Cardiac fibroblast (primary cell): Measurements from ENCODE around the gene CDH11.

Experiments
- DNase-seq, 2 donors: peaks; one replicate each; pipeline versions ENCODE4 v3.0.0 to v3.0.0-alpha.2; 2010; ENCODE audit warnings: low read depth in 2 of 2
- H3K4me3 ChIP-seq, 2 donors: replicated peaks in 1 of 2; 1 replicate in 1 of 2; 2 replicates in 1 of 2; pipeline ENCODE4 v1.5.1; 2011; ENCODE audit warnings: low read depth in 2 of 2, low read length in 2 of 2, mild to moderate bottlenecking in 2 of 2, moderate library complexity in 1 of 2
- CTCF ChIP-seq: IDR thresholded peaks from one replicate; pipeline ENCODE4 v1.5.1; 2011; ENCODE audit warnings: low read depth, mild to moderate bottlenecking, low read length, inconsistent platforms

CDH11 gene

GRCh38 chr16:64971171-64971570, 150.7 kb downstream of the CDH11 start:
- no peak for DNase-seq
- no peak for TF ChIP-seq CTCF
- H3K4me3 ChIP-seq, result no peak overlapping the region

GRCh38 chr16:64969221-64969620, 152.6 kb downstream of the CDH11 start:
- H3K4me3 ChIP-seq, result no peak overlapping the region
- TF ChIP-seq CTCF, result no peak
- DNase-seq, result peak; percentile 39 to 63

GRCh38 chr16:64968539-64968938, 153.3 kb downstream of the CDH11 start:
- TF ChIP-seq CTCF, result no peak
- H3K4me3 ChIP-seq, result no peak overlapping the region
- no peak for DNase-seq

- no peak for TF ChIP-seq CTCF
- DNase-seq, result peak; percentile 60 to 90
- no peak overlapping the region for H3K4me3 ChIP-seq
Measured at GRCh38 chr16:64964126-64964540, 157.7 kb downstream of the CDH11 start.

GRCh38 chr16:64962786-64963185, 159.1 kb downstream of the CDH11 start:
- no peak for TF ChIP-seq CTCF
- peak; percentile 29 to 51 for DNase-seq
- no peak overlapping the region for H3K4me3 ChIP-seq

- no peak for DNase-seq
- H3K4me3 ChIP-seq, result no peak overlapping the region
- no peak for TF ChIP-seq CTCF
Measured at GRCh38 chr16:64957246-64957645, 164.6 kb downstream of the CDH11 start.

- DNase-seq, result peak; percentile 57 to 94
Measured at GRCh38 chr16:64952177-64952576, 169.7 kb downstream of the CDH11 start.

More at GRCh38 chr16:64952177-64952576, 169.7 kb downstream of the CDH11 start:
- TF ChIP-seq CTCF, result no peak
- no peak overlapping the region for H3K4me3 ChIP-seq
